GM18508 (cell line): ENCODE data around the gene ESYT1.

Source experiments
- ATAC-seq: cut with Tn5 transposase; IDR thresholded peaks from one replicate; pipeline ENCODE4 v1.9.1; 2021; ENCODE audit warnings: moderate number of reproducible peaks; ENCODE audit not compliant: insufficient read depth, unreplicated experiment

The ESYT1 gene

GRCh38 chr12:56124133-56124532, 3.9 kb upstream of the ESYT1 start:
- no peak for ATAC-seq

GRCh38 chr12:56126732-56127239, 1.3 kb upstream of the ESYT1 start:
- ATAC-seq, result no peak

GRCh38 chr12:56127485-56127887, 581 bp upstream of the ESYT1 start:
- no peak for ATAC-seq

GRCh38 chr12:56128670-56129205, 671 bp downstream of the ESYT1 start:
- no peak for ATAC-seq

- ATAC-seq, result no peak
Observed at GRCh38 chr12:56129206-56129941, 1.3 kb downstream of the ESYT1 start.

GRCh38 chr12:56129942-56130495, 2.0 kb downstream of the ESYT1 start:
- ATAC-seq, result no peak

- no peak for ATAC-seq
Observed at GRCh38 chr12:56130876-56131275, 2.8 kb downstream of the ESYT1 start.

- ATAC-seq, result no peak
Observed at GRCh38 chr12:56134897-56135296, 6.8 kb downstream of the ESYT1 start.

GRCh38 chr12:56137853-56138571, 9.9 kb downstream of the ESYT1 start:
- ATAC-seq, result no peak

- ATAC-seq, result no peak
Observed at GRCh38 chr12:56141946-56142784, 14.1 kb downstream of the ESYT1 start.

- ATAC-seq, result no peak
Observed at GRCh38 chr12:56143217-56143616, 15.2 kb downstream of the ESYT1 start.

GRCh38 chr12:56143870-56144269, 15.8 kb downstream of the ESYT1 start:
- ATAC-seq, result no peak

- ATAC-seq, result no peak
Observed at GRCh38 chr12:56145217-56145616, 17.1 kb downstream of the ESYT1 start.

- no peak for ATAC-seq
Observed at GRCh38 chr12:56146492-56147460, 18.7 kb downstream of the ESYT1 start.

GRCh38 chr12:56150563-56150962, 22.5 kb downstream of the ESYT1 start:
- ATAC-seq, result no peak

- no peak for ATAC-seq
Observed at GRCh38 chr12:56151672-56152131, 23.6 kb downstream of the ESYT1 start.

GRCh38 chr12:56152132-56152755, 24.2 kb downstream of the ESYT1 start, which contains the start of gene MYL6B:
Gene MYL6B (plus strand): TSS chr12:56152587. CDS start chr12:56153919, 1,332 bp downstream.
- peak; percentile 46 for ATAC-seq
